Measurements from ENCODE around the gene SS18L1. TPM values are rescaled to one million over a fixed set of nuclear protein-coding genes. Genes with fewer than 3 reads are reported as not detected.

The SS18L1 gene
- total and polyA plus RNA-seq, 2 experiments from 2014 or later, result 6.5 to 32.6 TPM

DNA sequence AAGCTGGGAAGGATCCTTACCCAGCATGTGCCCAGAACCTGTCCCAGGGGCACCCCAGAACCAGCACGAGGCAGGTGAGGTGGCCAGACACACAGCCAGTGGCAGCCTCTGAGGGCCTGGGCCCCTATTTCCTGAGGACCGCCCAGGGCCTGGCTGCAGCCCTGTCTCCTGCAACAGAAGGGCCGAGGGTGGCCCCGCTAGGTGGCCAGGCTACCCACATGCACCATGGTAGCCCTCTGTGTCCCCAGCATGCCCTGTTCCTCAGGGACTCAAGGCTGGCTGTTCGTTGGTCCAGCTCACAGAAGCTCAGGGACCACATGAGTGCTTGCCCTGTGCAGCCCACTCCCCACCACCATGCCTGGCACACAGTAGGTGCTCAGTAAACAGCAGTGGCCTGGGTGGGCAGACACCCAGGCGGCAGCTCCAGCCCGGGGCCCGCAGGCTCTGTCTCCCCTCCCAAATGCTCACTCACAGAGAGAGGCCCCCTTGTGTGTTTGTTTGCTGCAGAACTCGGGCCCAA is 68.3 kb downstream of the SS18L1 start (continued):
- TF ChIP-seq, protein P1, sequence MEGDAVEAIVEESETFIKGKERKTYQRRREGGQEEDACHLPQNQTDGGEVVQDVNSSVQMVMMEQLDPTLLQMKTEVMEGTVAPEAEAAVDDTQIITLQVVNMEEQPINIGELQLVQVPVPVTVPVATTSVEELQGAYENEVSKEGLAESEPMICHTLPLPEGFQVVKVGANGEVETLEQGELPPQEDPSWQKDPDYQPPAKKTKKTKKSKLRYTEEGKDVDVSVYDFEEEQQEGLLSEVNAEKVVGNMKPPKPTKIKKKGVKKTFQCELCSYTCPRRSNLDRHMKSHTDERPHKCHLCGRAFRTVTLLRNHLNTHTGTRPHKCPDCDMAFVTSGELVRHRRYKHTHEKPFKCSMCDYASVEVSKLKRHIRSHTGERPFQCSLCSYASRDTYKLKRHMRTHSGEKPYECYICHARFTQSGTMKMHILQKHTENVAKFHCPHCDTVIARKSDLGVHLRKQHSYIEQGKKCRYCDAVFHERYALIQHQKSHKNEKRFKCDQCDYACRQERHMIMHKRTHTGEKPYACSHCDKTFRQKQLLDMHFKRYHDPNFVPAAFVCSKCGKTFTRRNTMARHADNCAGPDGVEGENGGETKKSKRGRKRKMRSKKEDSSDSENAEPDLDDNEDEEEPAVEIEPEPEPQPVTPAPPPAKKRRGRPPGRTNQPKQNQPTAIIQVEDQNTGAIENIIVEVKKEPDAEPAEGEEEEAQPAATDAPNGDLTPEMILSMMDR (conservative IDR thresholded peaks at IDR 0.05; ENCODE audit: low read depth in 2 of 2), result no peak
- TF ChIP-seq ZNF331 (CRISPR knock-in tag; IDR thresholded peaks at IDR 0.05; ENCODE audit: low read depth) (no peak), POLR2AphosphoS5 (IDR thresholded peaks at IDR 0.05; ENCODE audit: low read depth) (no peak), STAT1 (IDR thresholded peaks at IDR 0.05; ENCODE audit: unreplicated experiment) (no peak), NANOG (IDR thresholded peaks at IDR 0.05; ENCODE audit: borderline replicate concordance) (no peak)

DNA sequence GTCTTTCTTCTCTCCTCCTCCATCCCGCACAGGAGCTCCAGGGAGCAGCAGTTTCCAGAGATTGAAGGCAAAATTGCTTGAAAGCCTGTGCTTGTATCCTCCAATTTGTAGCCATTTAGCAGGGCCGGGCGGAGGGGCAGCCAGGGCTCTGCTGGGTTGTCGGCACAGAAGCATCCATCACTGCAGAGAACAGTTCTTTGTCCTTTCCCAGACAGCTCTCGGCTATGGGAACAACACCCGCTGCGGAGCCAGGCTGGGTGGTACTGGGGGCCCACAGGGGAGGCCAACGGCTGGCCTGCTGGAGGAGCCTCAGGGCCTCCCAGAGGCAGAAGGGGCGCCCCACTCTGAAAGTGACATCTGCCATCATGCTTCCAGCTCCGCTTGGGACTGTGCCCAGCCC is 68.7 kb downstream of the SS18L1 start:
- Histone ChIP-seq H3K27ac (ENCODE audit: low read depth) (no peak overlapping the region), H3K79me2 (replicated peaks; ENCODE audit: insufficient read depth) (no peaks in the 10 kb centered on the region), H3K9me2 (ENCODE audit: insufficient read depth) (no peaks in the 10 kb centered on the region), H2AFZ (no peak overlapping the region), H3K36me3 (ENCODE audit: insufficient read depth) (no peaks in the 10 kb centered on the region), H4K20me1 (replicated peaks; ENCODE audit: insufficient read depth) (no peaks in the 10 kb centered on the region; the same call in 1 of the 2 replicates), H3K4me2 (no peak overlapping the region), H3K4me1 (ENCODE audit: insufficient read depth) (no peaks in the 10 kb centered on the region; the same call in 1 of the 2 replicates), H3K27me3 (ENCODE audit: insufficient read depth) (no peaks in the 10 kb centered on the region), H3F3A (replicated peaks; ENCODE audit: low read depth) (no peaks in the 10 kb centered on the region), H3K4me3 (no peak overlapping the region)
- H3K4me3 Mint-ChIP-seq, result no peak overlapping the region
- H3K27ac Mint-ChIP-seq, result no peak overlapping the region
- peaks cover 9% of the 10 kb centered on the region for H3K4me1 Mint-ChIP-seq
- ATAC-seq (no peak; the same call in 2 of the 3 replicates), DNase-seq (ENCODE audit: low spot score) (no peak)
- H3K27me3 Mint-ChIP-seq (ENCODE audit: insufficient read depth, low read depth, poor library complexity), result peaks cover 20% of the 10 kb centered on the region
- no peaks in the 10 kb centered on the region for H3K9me3 Mint-ChIP-seq
- no peak for TF ChIP-seq JUNB (IDR thresholded peaks at IDR 0.05; ENCODE audit: unreplicated experiment)
- no peak for TF ChIP-seq EZH2phosphoT487 (IDR thresholded peaks at IDR 0.05; ENCODE audit: unreplicated experiment)
- H3K36me3 Mint-ChIP-seq (ENCODE audit: low read depth), result no peaks in the 10 kb centered on the region

- Histone ChIP-seq H3K36me3 (ENCODE audit: insufficient read depth) (no peaks in the 10 kb centered on the region), H3F3A (replicated peaks; ENCODE audit: low read depth) (no peaks in the 10 kb centered on the region), H3K27me3 (ENCODE audit: insufficient read depth) (peaks cover 15% of the 10 kb centered on the region), H3K9me2 (ENCODE audit: insufficient read depth) (no peaks in the 10 kb centered on the region), H3K4me1 (ENCODE audit: insufficient read depth) (peaks cover 7% of the 10 kb centered on the region), H3K4me2 (no peak overlapping the region), H3K79me2 (replicated peaks; ENCODE audit: insufficient read depth) (no peaks in the 10 kb centered on the region), H2AFZ (no peak overlapping the region), H3K27ac (ENCODE audit: low read depth) (no peak overlapping the region), H4K20me1 (replicated peaks; ENCODE audit: insufficient read depth) (no peaks in the 10 kb centered on the region; the same call in none of the 2 replicates), H3K4me3 (no peak overlapping the region)
- Mint-ChIP-seq H3K27me3 (ENCODE audit: insufficient read depth, low read depth, poor library complexity) (peaks cover 27% of the 10 kb centered on the region), H3K4me1 (peaks cover 11% of the 10 kb centered on the region), H3K4me3 (no peak overlapping the region), H3K27ac (no peak overlapping the region), H3K9me3 (no peaks in the 10 kb centered on the region), H3K36me3 (ENCODE audit: low read depth) (no peaks in the 10 kb centered on the region)
- DNase-seq (ENCODE audit: low spot score) (no peak), ATAC-seq (no peak)
- TF ChIP-seq, protein P2, sequence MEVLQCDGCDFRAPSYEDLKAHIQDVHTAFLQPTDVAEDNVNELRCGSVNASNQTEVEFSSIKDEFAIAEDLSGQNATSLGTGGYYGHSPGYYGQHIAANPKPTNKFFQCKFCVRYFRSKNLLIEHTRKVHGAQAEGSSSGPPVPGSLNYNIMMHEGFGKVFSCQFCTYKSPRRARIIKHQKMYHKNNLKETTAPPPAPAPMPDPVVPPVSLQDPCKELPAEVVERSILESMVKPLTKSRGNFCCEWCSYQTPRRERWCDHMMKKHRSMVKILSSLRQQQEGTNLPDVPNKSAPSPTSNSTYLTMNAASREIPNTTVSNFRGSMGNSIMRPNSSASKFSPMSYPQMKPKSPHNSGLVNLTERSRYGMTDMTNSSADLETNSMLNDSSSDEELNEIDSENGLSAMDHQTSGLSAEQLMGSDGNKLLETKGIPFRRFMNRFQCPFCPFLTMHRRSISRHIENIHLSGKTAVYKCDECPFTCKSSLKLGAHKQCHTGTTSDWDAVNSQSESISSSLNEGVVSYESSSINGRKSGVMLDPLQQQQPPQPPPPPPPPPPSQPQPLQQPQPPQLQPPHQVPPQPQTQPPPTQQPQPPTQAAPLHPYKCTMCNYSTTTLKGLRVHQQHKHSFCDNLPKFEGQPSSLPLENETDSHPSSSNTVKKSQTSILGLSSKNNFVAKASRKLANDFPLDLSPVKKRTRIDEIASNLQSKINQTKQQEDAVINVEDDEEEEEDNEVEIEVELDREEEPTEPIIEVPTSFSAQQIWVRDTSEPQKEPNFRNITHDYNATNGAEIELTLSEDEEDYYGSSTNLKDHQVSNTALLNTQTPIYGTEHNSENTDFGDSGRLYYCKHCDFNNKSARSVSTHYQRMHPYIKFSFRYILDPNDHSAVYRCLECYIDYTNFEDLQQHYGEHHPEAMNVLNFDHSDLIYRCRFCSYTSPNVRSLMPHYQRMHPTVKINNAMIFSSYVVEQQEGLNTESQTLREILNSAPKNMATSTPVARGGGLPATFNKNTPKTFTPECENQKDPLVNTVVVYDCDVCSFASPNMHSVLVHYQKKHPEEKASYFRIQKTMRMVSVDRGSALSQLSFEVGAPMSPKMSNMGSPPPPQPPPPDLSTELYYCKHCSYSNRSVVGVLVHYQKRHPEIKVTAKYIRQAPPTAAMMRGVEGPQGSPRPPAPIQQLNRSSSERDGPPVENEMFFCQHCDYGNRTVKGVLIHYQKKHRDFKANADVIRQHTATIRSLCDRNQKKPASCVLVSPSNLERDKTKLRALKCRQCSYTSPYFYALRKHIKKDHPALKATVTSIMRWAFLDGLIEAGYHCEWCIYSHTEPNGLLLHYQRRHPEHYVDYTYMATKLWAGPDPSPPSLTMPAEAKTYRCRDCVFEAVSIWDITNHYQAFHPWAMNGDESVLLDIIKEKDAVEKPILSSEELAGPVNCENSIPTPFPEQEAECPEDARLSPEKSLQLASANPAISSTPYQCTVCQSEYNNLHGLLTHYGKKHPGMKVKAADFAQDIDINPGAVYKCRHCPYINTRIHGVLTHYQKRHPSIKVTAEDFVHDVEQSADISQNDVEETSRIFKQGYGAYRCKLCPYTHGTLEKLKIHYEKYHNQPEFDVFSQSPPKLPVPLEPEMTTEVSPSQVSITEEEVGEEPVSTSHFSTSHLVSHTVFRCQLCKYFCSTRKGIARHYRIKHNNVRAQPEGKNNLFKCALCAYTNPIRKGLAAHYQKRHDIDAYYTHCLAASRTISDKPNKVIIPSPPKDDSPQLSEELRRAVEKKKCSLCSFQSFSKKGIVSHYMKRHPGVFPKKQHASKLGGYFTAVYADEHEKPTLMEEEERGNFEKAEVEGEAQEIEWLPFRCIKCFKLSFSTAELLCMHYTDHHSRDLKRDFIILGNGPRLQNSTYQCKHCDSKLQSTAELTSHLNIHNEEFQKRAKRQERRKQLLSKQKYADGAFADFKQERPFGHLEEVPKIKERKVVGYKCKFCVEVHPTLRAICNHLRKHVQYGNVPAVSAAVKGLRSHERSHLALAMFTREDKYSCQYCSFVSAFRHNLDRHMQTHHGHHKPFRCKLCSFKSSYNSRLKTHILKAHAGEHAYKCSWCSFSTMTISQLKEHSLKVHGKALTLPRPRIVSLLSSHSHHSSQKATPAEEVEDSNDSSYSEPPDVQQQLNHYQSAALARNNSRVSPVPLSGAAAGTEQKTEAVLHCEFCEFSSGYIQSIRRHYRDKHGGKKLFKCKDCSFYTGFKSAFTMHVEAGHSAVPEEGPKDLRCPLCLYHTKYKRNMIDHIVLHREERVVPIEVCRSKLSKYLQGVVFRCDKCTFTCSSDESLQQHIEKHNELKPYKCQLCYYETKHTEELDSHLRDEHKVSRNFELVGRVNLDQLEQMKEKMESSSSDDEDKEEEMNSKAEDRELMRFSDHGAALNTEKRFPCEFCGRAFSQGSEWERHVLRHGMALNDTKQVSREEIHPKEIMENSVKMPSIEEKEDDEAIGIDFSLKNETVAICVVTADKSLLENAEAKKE (CRISPR knock-in tag; IDR thresholded peaks at IDR 0.05), result no peak
- no peak for TF ChIP-seq ETS1 (IDR thresholded peaks at IDR 0.05)
- TF ChIP-seq STAT1 (IDR thresholded peaks at IDR 0.05; ENCODE audit: unreplicated experiment), result no peak
Measured at GRCh38 chr20:62214067-62214466, 70.5 kb downstream of the SS18L1 start.
